H1 (cell line): ENCODE measurements around the gene MORN4. TPM values are rescaled to one million over a fixed set of nuclear protein-coding genes. Genes with fewer than 3 reads are reported as not detected.

Experiments
- CTCF ChIA-PET: fragments of 300-600 bp; sonication (Branson Sonifier 250); formaldehyde crosslinking; loops from one replicate; lab custom pipeline; 2021; ENCODE audit not compliant: partially characterized antibody; lab: Charles Lee
- POLR2A ChIA-PET: fragments of 300-600 bp; sonication (Branson Sonifier 250); formaldehyde crosslinking; loops from one replicate; lab custom pipeline; 2021; ENCODE audit warnings: inconsistent platforms; ENCODE audit not compliant: partially characterized antibody; lab: Charles Lee
- DNase-seq, 2 experiments: peaks; one replicate each; pipeline versions ENCODE4 v3.0.0 to v3.0.0-alpha.2; 2010 to 2022; ENCODE audit warnings: low spot score in 2 of 2, low read depth in 1 of 2, mixed read lengths in 1 of 2
- FAIRE-seq: peaks from 2 replicates; lab custom pipeline; 2011; peaks lifted over from hg19 to GRCh38; lab: Jason Lieb, UNC
- H2AFZ ChIP-seq: 2 replicates; pipeline ENCODE4 v1.8.1; 2012; ENCODE audit warnings: low read length, inconsistent platforms
- H2AK5ac ChIP-seq: 2 replicates; pipeline ENCODE4 v1.6.1; 2013; ENCODE audit warnings: low read depth, low read length
- H2BK120ac ChIP-seq: replicated peaks from 2 replicates; pipeline ENCODE3; 2013; ENCODE audit warnings: low read depth, low read length, inconsistent platforms
- H2BK12ac ChIP-seq: 2 replicates; pipeline ENCODE4 v1.6.1; 2013; ENCODE audit warnings: low read depth, low read length
- H2BK15ac ChIP-seq: 2 replicates; pipeline ENCODE4 v1.6.1; 2013; ENCODE audit warnings: low read length
- H2BK20ac ChIP-seq: 2 replicates; pipeline ENCODE4 v1.6.1; 2013; ENCODE audit warnings: low read length
- H2BK5ac ChIP-seq: 2 replicates; pipeline ENCODE4 v1.6.1; 2013; ENCODE audit warnings: low read depth, low read length
- H3K14ac ChIP-seq: 2 replicates; pipeline ENCODE4 v1.6.1; 2013; ENCODE audit warnings: inconsistent platforms; ENCODE audit not compliant: insufficient read length
- H3K18ac ChIP-seq: 2 replicates; pipeline ENCODE4 v1.6.1; 2013; ENCODE audit warnings: low read length; ENCODE audit errors: extremely low read depth
- H3K23ac ChIP-seq: 2 replicates; pipeline ENCODE4 v1.6.1; 2013; ENCODE audit warnings: inconsistent platforms; ENCODE audit not compliant: insufficient read length
- H3K23me2 ChIP-seq: 2 replicates; pipeline ENCODE4 v1.6.1; 2013; ENCODE audit warnings: low read depth, low read length
- H3K27ac ChIP-seq: 2 replicates; pipeline ENCODE4 v1.6.1; 2011; ENCODE audit warnings: low read depth, low read length, inconsistent platforms
- H3K27me3 ChIP-seq, 4 experiments: replicated peaks in 1 of 4; 1 replicate in 1 of 4; 2 replicates in 3 of 4; pipeline versions ENCODE4 v1.6.1 to v1.8.1; 2011 to 2013; ENCODE audit warnings: low read length in 3 of 4, mild to moderate bottlenecking in 3 of 4, inconsistent platforms in 2 of 4, mixed read lengths in 2 of 4, moderate library complexity in 1 of 4; ENCODE audit not compliant: control insufficient read depth in 3 of 4, insufficient read depth in 3 of 4; ENCODE audit errors: extremely low read depth in 1 of 4
- H3K36me3 ChIP-seq, 4 experiments: 2 replicates each; pipeline versions ENCODE4 v1.6.1 to v1.8.1; 2011 to 2013; ENCODE audit warnings: mild to moderate bottlenecking in 4 of 4, low read length in 3 of 4, moderate library complexity in 2 of 4, control low read depth in 1 of 4, inconsistent platforms in 1 of 4; ENCODE audit not compliant: insufficient read depth in 4 of 4, control insufficient read depth in 2 of 4
- H3K4ac ChIP-seq: replicated peaks from 2 replicates; pipeline ENCODE3; 2013; ENCODE audit warnings: low read length, low read depth, mixed read lengths, inconsistent platforms; ENCODE audit not compliant: insufficient read length
- H3K4me1 ChIP-seq, 4 experiments: replicated peaks in 1 of 4; 1 replicate in 1 of 4; 2 replicates in 3 of 4; pipeline versions ENCODE4 v1.6.1 to v1.8.1; 2011 to 2013; ENCODE audit warnings: low read length in 3 of 4, inconsistent platforms in 2 of 4, mixed read lengths in 1 of 4; ENCODE audit not compliant: insufficient read depth in 4 of 4, control insufficient read depth in 3 of 4
- H3K4me2 ChIP-seq, 2 experiments: 2 replicates each; pipeline versions ENCODE4 v1.6.1 to v1.8.1; 2011 to 2013; ENCODE audit warnings: low read depth in 2 of 2, low read length in 2 of 2, control low read depth in 1 of 2, inconsistent platforms in 1 of 2, mild to moderate bottlenecking in 1 of 2; ENCODE audit not compliant: insufficient read depth in 1 of 2
- H3K4me3 ChIP-seq, 4 experiments: fragments of 200-600, 300-600 bp in 1 of 4; sonication (generic), shearing (Covaris generic), sonication (Bioruptor Twin) in 1 of 4; 2 replicates each; pipeline versions ENCODE4 v1.5.1 to v1.8.1; 2011 to 2016; ENCODE audit warnings: low read length in 4 of 4, low read depth in 3 of 4, control low read depth in 2 of 4, inconsistent platforms in 2 of 4, mild to moderate bottlenecking in 2 of 4, mixed read lengths in 1 of 4, moderate library complexity in 1 of 4; ENCODE audit not compliant: insufficient read depth in 2 of 4; ENCODE audit errors: extremely low read depth in 1 of 4
- H3K56ac ChIP-seq: replicated peaks from 2 replicates; pipeline ENCODE3; 2013; ENCODE audit warnings: low read depth, mild to moderate bottlenecking, mixed read lengths, low read length, inconsistent platforms; ENCODE audit not compliant: insufficient read length
- H3K79me1 ChIP-seq: 2 replicates; pipeline ENCODE4 v1.6.1; 2013; ENCODE audit warnings: low read depth, low read length, control low read depth
- H3K79me2 ChIP-seq, 2 experiments: 2 replicates each; pipeline versions ENCODE4 v1.6.1 to v1.8.1; 2012 to 2013; ENCODE audit warnings: low read length in 2 of 2, mild to moderate bottlenecking in 2 of 2, inconsistent platforms in 1 of 2; ENCODE audit not compliant: insufficient read depth in 2 of 2, control insufficient read depth in 1 of 2
- H3K9ac ChIP-seq, 4 experiments: replicated peaks in 1 of 4; 1 replicate in 1 of 4; 2 replicates in 3 of 4; pipeline versions ENCODE4 v1.6.1 to v1.8.1; 2011 to 2013; ENCODE audit warnings: low read depth in 3 of 4, low read length in 3 of 4, control low read depth in 2 of 4, mild to moderate bottlenecking in 2 of 4, moderate library complexity in 2 of 4, inconsistent platforms in 1 of 4; ENCODE audit errors: extremely low read depth in 1 of 4
- H3K9me3 ChIP-seq, 2 experiments: 2 replicates each; pipeline versions ENCODE4 v1.6.1 to v1.8.1; 2012 to 2013; ENCODE audit warnings: mild to moderate bottlenecking in 2 of 2, moderate library complexity in 2 of 2, control low read depth in 1 of 2, inconsistent platforms in 1 of 2, low read depth in 1 of 2, low read length in 1 of 2, mixed read lengths in 1 of 2; ENCODE audit not compliant: insufficient read depth in 2 of 2
- H4K20me1 ChIP-seq, 2 experiments: replicated peaks in 1 of 2; 2 replicates each; pipeline versions ENCODE3 to v1.8.1; 2011 to 2013; ENCODE audit warnings: inconsistent platforms in 2 of 2, low read length in 2 of 2, mild to moderate bottlenecking in 1 of 2; ENCODE audit not compliant: insufficient read depth in 2 of 2, control insufficient read depth in 1 of 2
- H4K5ac ChIP-seq: 2 replicates; pipeline ENCODE4 v1.6.1; 2013; ENCODE audit warnings: low read length, low read depth, mixed read lengths, inconsistent platforms; ENCODE audit not compliant: insufficient read length
- H4K8ac ChIP-seq: 2 replicates; pipeline ENCODE4 v1.8.0; 2013; ENCODE audit warnings: mild to moderate bottlenecking, moderate library complexity, low read length, inconsistent platforms; ENCODE audit not compliant: insufficient read depth; ENCODE audit errors: extremely low read depth
- H4K91ac ChIP-seq: replicated peaks from 2 replicates; pipeline ENCODE3; 2013; ENCODE audit warnings: low read length, mixed read lengths, inconsistent platforms; ENCODE audit not compliant: insufficient read length
- BRCA1 ChIP-seq: IDR thresholded peaks from 2 replicates; pipeline ENCODE4 v1.6.1; 2012; ENCODE audit warnings: low read depth, low read length, improper control_type of control experiment
- CEBPB ChIP-seq: IDR thresholded peaks from 2 replicates; pipeline ENCODE4 v1.6.1; 2012; ENCODE audit warnings: low read depth, low read length
- CTCF ChIP-seq, 3 experiments: IDR thresholded peaks; 1 replicate in 2 of 3; 2 replicates in 1 of 3; pipeline versions ENCODE4 v1.5.1 to v1.6.1; 2011; ENCODE audit warnings: low read length in 3 of 3, mild to moderate bottlenecking in 3 of 3, inconsistent platforms in 2 of 3, low read depth in 1 of 3, moderate library complexity in 1 of 3; ENCODE audit not compliant: insufficient read depth in 1 of 3; ENCODE audit errors: control extremely low read depth in 1 of 3
- FOSL1 ChIP-seq: IDR thresholded peaks from 2 replicates; pipeline ENCODE4 v1.6.1; 2011; ENCODE audit warnings: mild to moderate bottlenecking, low read depth, low read length, moderate library complexity; ENCODE audit not compliant: insufficient read depth
- JUND ChIP-seq: IDR thresholded peaks from 2 replicates; pipeline ENCODE4 v1.6.1; 2011; ENCODE audit warnings: mild to moderate bottlenecking, improper control_type of control experiment, low read length
- KDM5A ChIP-seq: fragments of 200-600 bp; IDR thresholded peaks from 2 replicates; pipeline ENCODE4 v1.7.1; 2012; ENCODE audit warnings: mild to moderate bottlenecking, low read length, inconsistent platforms, mixed read lengths
- RAD21 ChIP-seq, 2 experiments: IDR thresholded peaks in 1 of 2; conservative IDR thresholded peaks in 1 of 2; 2 replicates each; pipeline ENCODE4 v1.6.1; 2011; ENCODE audit warnings: low read depth in 2 of 2, low read length in 2 of 2, improper control_type of control experiment in 1 of 2, inconsistent platforms in 1 of 2, mild to moderate bottlenecking in 1 of 2, moderate library complexity in 1 of 2
- RBBP5 ChIP-seq: IDR thresholded peaks from 2 replicates; pipeline ENCODE4 v1.7.1; 2012; ENCODE audit warnings: low read depth, mild to moderate bottlenecking, inconsistent platforms, low read length, moderate library complexity, borderline replicate concordance
- SAP30 ChIP-seq: fragments of 300-600 bp; sonication (generic); IDR thresholded peaks from 2 replicates; pipeline ENCODE4 v1.7.1; 2012; ENCODE audit warnings: low read length, moderate library complexity, mild to moderate bottlenecking, inconsistent platforms; ENCODE audit not compliant: insufficient read depth, insufficient replicate concordance
- SP2 ChIP-seq: IDR thresholded peaks from 2 replicates; pipeline ENCODE4 v1.6.1; 2012; ENCODE audit warnings: mild to moderate bottlenecking, low read length, inconsistent platforms
- USF2 ChIP-seq: IDR thresholded peaks from 2 replicates; pipeline ENCODE4 v1.6.1; 2011; ENCODE audit warnings: low read length, improper control_type of control experiment
- polyA plus RNA-seq, 7 experiments: library from polyadenylated mRNA; depleted of rRNA in 3 of 7; stranded (reverse) in 5 of 7; unstranded in 2 of 7; fragments of >200 nt in 5 of 7; fragments of 200-250 nt in 2 of 7; gene quantifications; 1 replicate in 5 of 7; 2 replicates in 1 of 7; 4 replicates in 1 of 7; pipeline versions ENCODE4 v1.2.1 to v1.2.3, GENCODE V29; 2011 to 2013; ENCODE audit warnings: missing spikeins in 2 of 7, mixed read lengths in 2 of 7
- total RNA-seq: library from RNA; stranded (reverse); fragmentation: NEBNext Ultra II Directional; extraction: Animal tissue kit (Norgen Biotek cat#: 25700); gene quantifications from 2 replicates; pipeline ENCODE4 v1.2.1, GENCODE V29; 2021

Gene MORN4
- total and polyA plus RNA-seq, 2 of the 8 experiments (the other 6 are each of a cell fraction or from before 2014, with no cell fraction given) = 13.6 to 22.0 TPM

GRCh38 chr10:97631098-97631497 lies 2.2 kb downstream of the MORN4 start:
- Histone ChIP-seq H4K5ac (no peak overlapping the region), H3K4me1 (peaks cover 0 to 4% (median 1%) of the 10 kb centered on the region in 4 experiments; a peak in 2 of 7 replicates), H2BK5ac (no peak overlapping the region), H3K36me3 (no peaks in the 10 kb centered on the region), H4K8ac (no peak overlapping the region), H3K27me3 (no peaks in the 10 kb centered on the region), H2BK20ac (no peak overlapping the region), H3K18ac (no peak overlapping the region), H3K4ac (no peak overlapping the region), H2AK5ac (no peak overlapping the region), H2BK120ac (no peak overlapping the region), H3K9ac (no peak overlapping the region), H3K14ac (no peak overlapping the region), H4K91ac (no peak overlapping the region), H4K20me1 (no peaks in the 10 kb centered on the region), H2AFZ (no peak overlapping the region), H3K9me3 (no peaks in the 10 kb centered on the region), H3K27ac (no peak overlapping the region), H3K23me2 (no peaks in the 10 kb centered on the region; the same call in 1 of the 2 replicates), H3K4me3 (no peak overlapping the region), H3K79me1 (no peaks in the 10 kb centered on the region), H3K23ac (no peak overlapping the region), H3K4me2 (no peak overlapping the region; a peak in 1 of 4 replicates), H2BK15ac (no peak overlapping the region), H3K56ac (no peak overlapping the region), H3K79me2 (peaks cover 0 to 11% of the 10 kb centered on the region in 2 experiments; a peak in 2 of 4 replicates), H2BK12ac (no peak overlapping the region)
- ChIA-PET POLR2A (interaction anchor here (0.7 to 1.0 kb wide), 2 partner anchors 28 to 1920 kb away, joined by 3 read pairs; no protein-coding TSS in a partner anchor), CTCF (interaction anchor here (0.9 kb wide), 1 partner anchor 46 kb away, joined by 3 read pairs; no protein-coding TSS in a partner anchor)
- FAIRE-seq = no peak
- DNase-seq = no peak
- TF ChIP-seq FOSL1 = no peak
- no peak for TF ChIP-seq RBBP5
- TF ChIP-seq SP2 = no peak
- TF ChIP-seq SAP30 = no peak
- TF ChIP-seq RAD21 (IDR thresholded peaks at IDR 0.05 in 1 of 2, conservative IDR thresholded peaks at IDR 0.05 in 1 of 2; ENCODE audit: low read depth in 2 of 2, low read length in 2 of 2) = no peak
- no peak for TF ChIP-seq KDM5A
- no peak for TF ChIP-seq BRCA1
- TF ChIP-seq JUND = no peak
- TF ChIP-seq CTCF (IDR thresholded peaks at IDR 0.05; ENCODE audit: control extremely low read depth in 1 of 3, insufficient read depth in 1 of 3, low read depth in 1 of 3, low read length in 3 of 3) = no peak
- TF ChIP-seq USF2 = no peak
- TF ChIP-seq CEBPB = no peak
